Loucy (cell line): ENCODE results near the gene ZCCHC24.

ENCODE experiments used
- CTCF ChIP-seq: fragments of 200-600 bp; sonication (generic); conservative IDR thresholded peaks from 2 replicates; pipeline ENCODE4 v1.5.1; 2014; ENCODE audit warnings: mild to moderate bottlenecking, antibody characterized with exemption, low read length
- EZH2phosphoT487 ChIP-seq: fragments of 200-600 bp; IDR thresholded peaks from 2 replicates; pipeline ENCODE4 v1.6.1; 2018; ENCODE audit warnings: antibody characterized with exemption, mild to moderate bottlenecking, moderate library complexity, borderline replicate concordance

- TF ChIP-seq CTCF (no peak), EZH2phosphoT487 (no peak)
These were observed 38.6 kb downstream of the ZCCHC24 start for GRCh38 chr10:79406683-79407422.
